GM21717 (cell line): ENCODE data around the gene DLK1.

Experiments used
- ATAC-seq: cut with Tn5 transposase; IDR thresholded peaks from one replicate; pipeline ENCODE4 v1.9.1; 2021; ENCODE audit warnings: mild to moderate bottlenecking, moderate library complexity; ENCODE audit not compliant: unreplicated experiment

The DLK1 gene

DNA sequence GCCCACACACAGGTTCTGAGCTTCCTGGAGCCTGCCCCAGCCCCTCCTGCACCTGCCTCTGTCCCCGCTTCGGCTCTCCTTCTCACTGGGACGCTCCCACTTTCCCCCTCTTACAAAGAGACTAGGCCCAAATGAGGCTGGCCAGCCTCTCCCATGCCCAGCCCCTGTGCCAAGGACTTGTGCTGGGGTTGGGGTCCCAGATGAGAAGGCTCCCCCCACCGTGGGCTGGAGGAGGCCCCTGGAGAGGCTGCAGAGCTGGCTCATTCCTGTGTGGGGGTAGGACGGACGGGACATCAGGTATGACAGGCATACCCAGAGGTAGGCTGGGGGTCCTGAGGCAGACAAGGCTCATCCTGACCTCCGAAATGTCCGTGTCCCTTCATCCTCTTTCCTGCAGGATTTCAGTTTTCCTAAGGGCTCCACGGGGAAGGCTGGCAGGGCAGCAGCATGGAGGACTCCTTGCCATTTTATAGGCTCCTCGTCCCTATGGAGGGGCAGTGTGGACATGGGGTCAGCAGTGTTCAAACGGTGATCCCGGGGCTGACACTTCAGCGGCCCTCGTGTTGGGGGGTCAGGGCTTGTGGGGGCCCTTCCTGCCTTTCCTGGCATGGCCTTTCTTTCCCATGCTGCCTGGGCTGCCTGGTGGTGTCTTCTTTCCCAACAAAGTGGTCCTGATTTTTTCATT, 50.1 kb downstream of the DLK1 start:
- ATAC-seq: no peak

DNA sequence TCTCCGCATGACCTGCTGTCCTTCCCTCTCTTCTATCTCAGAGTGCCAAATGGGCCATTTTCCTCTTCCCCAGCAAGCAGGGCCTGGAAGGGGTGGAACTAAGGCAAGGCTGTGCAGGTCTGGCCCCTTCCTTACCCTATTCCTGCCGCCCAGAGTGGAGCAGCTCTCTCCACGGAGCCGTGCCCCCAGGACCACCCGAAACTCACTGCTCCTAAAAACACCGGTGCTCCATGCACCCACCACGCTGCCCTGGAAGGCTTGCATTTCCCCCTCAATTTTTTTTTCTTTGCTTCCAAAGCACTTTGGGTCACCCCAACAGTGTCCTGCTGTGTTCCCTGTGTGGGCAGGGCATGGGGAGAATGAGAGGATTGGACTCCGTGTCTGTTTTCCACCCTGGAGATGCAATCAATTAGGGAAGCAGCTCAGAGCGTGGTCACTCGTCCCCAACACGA, 50.7 kb downstream of the DLK1 start:
- ATAC-seq: no peak

DNA sequence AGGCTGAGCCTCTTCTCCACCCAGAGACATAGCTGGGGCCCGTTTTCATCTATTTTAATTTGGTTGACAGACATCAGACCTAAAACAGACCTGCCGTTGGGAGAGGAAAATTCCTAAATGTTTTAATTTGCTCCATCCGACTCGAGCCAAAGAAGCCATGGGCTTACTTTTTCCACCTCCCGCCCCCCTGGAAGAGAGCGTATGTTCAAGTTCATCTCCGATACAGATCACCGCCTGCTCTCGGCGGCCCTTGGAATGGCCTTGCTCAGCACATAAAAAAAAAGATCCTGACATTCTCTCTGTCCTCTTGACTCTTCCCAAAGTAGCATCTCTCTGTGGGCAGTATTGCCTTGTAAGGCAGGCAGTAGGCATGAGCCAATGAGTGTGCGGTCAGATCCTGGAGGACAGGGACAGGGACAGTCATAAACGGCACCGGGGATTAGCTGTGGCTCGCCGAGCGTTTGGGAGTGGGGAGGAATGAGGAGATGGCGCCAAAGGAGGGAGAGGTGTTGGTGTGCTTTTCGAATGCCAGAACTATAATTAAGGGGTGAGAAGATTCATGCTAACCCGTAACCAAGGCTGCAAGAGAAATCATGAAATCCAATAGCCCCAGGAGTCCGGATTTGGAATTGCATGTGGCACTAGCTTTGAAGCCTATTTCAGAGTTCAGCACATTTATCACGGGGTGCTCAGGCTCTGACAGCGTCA, 51.3 kb downstream of the DLK1 start:
- ATAC-seq: no peak

DNA sequence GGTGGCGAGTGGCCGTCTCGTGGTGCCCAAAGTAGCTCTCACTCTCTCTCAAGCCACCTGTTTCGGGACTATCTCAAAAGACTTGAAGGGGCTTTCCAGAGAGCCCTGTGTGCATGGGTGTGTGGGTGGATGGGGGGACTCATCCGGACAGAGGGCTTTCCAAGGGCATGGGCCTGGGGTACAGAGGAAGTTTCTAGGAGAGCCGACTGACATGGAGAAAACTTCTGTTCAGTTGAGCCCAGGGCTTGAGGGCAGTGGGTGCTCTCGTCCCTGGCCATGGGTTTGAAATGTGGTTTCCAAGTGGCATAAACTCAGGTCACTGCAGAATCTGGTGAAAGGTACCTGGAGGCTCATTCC, 51.8 kb downstream of the DLK1 start:
- no peak for ATAC-seq

DNA sequence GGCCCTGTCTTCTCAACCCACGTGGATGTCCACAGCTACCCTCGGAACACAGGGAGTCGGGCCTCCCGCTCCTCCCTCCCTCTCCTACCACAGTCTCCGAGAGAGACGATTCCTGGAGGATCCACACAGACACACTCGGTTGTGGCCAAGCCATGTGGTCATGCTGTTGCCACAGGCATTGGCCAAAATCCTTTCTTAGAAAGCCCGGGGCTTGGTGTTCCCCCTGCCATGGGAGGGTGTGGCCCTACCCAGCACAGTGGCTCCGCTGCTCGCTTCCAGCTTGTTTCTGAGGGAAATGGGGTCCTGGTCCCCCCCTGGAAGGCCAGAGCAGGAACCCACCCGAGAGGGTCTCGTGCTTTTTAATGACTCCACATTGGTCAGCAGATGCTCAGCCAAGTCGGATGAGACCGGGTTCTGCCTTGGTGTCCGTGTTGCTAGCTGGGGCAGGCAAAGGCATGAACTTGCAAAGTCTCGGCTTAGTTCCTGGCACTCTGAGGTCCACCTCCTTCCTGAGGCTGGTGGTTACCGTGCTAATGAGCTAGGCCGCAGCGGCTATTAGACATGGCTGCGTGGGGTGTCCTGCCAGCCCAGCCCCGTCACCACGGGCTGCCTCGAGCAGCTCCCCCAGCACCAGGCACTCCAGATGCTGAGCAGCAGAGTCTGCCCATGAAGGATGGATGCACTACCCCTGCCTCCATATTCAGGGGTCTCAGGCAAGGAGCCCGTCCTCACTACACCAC, 52.4 kb downstream of the DLK1 start:
- ATAC-seq: no peak

DNA sequence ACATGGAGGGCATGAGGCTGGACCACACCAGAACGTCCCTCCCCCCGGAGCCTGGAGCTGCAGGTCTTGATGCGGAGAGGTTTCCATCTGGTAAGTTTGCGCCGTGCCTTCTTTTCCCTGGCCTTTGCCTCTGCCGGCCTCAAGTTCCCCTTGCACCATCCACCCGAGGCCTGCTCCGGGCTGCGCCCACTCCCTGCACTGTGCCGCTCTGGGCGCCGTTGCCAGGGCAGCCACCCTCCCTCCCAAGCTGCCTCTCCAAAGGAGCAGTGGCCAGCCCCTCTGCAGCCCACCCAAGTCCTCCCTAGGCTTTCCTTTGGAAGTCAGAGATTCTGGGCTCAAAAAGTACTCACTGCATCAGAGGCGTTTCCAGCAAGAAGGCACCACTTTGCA, 53.0 kb downstream of the DLK1 start:
- ATAC-seq: no peak

DNA sequence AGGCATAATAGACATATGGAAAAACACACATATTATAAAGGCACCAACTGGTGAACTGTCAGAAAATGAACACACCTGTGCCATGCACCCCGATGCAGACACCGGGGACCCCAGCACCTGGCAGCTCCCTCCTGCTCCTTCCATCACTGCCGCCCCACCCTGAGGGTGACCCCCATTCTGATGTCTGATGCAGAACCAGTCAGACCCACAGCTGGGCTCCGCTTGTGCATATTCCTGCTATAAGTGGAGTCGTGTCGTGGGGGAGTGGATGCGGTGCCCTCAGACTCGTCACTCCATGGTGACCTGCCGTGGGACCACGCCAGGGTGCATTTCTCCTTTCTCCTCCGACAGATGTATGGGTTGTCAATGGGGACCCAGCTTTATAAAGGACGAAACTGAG, 53.6 kb downstream of the DLK1 start:
- no peak for ATAC-seq

DNA sequence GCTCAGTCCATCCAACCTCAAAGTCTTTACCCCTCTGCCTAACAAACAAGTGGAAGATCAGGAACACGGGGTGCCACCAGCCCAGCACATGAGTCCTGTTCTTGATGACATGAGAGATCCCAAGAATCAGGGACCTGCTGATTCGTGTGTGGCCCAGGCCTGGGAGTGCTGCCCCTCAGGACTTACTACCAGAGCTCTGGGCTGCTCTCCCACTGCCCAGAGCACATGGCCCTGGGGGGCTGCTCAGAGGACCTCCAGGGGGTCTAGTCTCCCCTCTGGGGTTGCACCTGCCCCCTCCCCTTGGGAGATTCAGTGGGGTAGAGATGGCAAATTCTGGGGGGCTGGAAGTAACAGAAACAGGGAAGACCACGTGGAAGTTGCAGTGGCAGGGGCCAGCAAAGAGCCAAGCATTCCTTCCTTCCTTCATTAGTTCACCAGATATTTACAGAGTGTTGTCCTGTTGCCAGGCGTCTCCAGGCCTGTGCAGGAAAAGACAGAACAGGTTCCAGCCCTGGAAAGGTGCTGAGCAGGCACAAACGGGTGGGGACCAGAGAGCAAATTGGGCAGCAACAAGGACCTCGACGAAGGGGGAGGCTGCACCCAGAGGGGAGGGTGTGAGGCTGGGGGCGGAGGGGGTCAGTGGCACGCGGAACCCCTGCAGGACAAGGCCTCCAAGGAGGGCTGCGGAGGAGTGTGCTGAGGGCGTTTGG, 54.1 kb downstream of the DLK1 start:
- ATAC-seq: no peak

DNA sequence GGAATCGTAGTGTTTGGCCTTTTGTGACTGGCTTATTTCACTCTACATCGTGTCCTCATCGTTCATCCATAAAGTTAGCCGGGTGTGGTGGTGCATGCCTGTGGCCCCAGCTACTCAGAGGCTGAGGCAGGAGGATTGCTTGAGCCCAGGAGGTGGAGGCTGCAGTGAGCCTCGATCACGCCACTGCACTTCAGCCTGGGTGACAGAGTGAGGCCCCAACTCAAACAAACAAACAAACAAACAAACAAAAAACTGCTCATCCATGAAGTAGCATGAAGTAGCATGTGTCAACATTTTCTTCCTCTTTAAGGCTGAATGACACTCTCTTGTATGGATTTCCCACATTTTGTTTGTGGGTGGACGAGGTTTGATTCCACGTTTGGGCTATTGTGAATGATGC, 55.3 kb downstream of the DLK1 start:
- ATAC-seq: no peak

DNA sequence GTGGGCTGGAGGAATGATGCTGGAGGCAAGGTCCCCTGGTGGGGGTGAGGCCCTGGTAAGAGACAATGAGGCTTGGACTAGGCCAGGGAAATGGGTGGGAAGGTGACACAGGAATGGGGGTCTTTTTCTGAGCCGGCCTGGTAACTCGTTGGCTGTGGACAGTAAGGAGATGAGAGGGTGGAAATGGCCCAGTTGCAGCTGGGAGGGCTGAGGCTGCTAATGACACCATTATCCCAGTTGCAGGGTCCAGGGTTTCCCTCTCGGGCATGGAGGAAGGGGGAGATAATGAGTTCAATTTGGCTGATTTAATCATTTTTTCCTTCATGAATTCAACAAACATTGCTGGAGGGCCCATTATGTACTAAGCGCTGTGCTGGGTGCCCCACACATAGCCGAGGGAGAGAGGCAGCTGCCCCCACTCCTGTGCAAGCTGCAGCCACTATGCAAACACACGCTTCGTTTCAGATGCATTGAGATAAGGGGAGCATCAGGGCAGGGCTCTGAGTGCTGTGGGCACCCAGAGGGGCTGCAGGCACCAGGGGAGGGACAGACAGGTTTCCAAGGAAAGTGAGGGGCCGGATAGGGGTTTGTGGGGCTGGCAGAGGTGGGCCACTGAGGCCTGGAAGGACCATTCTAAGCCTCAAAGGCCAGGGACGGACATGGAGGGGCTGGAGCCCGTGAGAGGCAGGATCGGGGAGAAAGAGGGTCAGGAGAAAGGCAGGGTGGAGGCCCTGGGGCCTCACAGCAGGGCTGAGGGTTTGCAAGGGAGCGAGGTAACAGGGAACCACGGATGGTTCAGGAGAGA, 56.0 kb downstream of the DLK1 start:
- no peak for ATAC-seq

DNA sequence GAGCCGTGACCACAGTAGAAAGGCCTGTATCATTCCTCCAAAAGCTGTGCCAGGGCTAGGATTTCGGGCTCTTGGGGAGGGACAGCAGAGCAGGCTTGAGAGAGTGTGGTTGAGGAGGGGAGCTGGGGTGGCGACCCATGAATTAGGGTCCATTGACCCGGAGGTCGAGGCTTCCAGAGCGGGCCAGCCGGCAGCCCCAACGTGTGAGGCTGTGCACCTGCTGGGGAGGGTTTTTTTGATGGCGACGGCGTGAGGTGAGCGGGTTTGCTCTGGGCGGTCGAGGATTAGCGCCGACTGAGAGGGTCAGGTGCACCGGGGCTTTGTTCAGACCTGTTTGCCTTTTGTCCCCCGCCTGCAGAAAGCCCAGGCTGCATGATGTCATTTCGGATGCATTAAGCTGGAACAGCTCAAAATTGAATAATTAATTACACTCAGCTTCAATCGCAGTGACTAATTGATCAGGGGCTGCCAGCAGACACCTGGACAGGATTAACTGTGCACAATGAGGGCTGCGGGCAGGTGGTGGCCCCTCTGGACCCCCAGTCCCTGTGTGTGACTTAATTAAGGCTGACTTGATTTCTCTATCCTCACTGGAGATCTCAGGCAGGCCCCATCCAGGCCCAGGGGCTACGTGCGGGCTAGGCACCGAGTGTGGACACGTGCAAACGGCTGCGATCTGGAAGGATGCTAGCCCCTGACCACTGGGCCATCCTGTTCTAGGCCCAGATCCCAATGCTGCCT, 57.1 kb downstream of the DLK1 start:
- ATAC-seq: no peak

DNA sequence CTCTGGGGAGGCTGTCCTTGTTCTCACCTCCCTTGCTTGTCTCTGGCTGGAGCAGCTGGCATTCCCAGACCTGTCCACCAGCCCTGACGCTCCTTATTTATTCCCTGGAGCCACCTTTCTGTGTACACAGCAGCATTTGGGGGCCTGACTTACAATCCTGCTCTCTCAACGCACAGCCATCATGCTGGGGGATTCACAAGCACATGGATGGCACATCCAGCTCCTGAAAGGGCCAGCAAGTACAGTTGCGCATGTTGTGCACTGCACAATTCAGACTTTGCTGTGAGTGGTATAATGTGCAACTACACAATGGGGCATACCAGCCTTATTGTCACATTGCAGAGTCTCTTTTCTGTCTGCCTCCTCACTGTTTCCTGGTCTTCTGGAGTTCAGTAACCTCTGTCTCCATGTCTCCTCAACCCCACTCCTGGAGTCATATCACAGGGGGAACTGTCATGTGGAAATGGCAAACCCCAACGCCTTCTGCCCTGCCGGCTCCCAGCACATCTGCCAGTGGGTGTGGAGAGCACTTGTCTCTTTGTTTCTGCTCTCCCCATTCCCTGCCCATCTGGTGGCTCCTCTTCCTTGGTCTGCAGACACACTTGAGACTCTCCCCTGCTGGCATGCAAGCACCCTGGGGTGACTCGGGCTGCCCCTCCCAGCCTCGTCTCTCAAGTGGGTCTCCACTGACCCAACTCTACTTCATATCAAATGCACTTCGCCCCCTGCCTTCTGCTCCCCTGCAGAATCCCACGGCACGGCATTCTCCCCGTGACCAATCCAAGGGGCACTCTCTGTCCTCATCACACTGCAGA, 58.0 kb downstream of the DLK1 start:
- ATAC-seq: no peak

DNA sequence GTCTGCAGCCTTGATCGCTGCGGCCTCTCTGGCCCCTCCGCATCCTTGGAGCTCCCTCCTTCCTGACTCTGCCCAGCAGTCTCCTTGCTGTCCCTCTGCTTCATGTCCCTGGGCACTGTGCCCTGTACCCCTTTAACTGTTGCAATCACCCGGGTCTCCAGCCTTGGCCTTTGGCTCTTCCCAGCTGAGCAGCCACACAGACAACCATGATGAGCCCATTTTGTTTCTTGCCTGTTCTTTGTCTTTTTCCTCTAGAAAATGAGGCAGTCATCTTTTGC, 58.6 kb downstream of the DLK1 start:
- ATAC-seq: no peak

DNA sequence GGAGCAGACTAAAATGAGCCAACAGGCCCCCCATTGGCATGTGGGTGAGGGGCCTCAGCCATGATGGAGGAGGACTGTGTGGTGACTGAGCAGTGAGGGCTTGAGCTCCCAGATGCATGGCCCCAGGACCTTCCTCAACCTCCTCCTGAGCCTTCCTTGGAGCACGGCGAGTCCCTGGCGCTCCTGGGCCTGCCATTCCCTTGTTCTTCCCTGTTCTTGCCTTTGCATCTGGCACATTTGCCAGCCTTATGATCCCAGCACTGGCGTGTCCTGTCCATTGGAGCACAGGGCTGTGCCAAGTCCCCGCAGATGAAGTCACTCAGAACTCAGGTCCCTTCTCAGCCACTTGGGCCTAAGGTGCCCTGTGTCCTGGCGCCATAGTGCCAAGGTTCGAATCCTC, 58.9 kb downstream of the DLK1 start:
- no peak for ATAC-seq

DNA sequence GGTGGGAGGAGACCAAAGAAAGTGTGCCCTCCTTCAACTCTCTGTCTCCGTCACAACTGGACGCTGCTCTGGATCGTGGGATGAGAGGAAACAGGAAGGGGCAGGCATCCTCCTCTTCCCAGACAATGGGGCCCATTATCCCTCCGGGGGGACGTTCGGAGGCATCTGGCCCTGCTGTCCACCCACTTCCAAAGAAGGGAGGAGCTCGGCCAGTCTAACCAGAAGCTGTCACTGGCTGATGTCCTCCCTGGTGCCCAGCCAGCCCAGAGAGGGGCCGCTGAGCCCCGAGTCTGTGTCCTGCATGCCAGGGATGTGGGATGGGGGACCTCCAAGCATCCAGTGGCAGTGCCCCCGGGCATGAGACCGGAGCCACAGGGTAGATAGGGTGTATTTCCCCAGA, 59.4 kb downstream of the DLK1 start:
- ATAC-seq: no peak

DNA sequence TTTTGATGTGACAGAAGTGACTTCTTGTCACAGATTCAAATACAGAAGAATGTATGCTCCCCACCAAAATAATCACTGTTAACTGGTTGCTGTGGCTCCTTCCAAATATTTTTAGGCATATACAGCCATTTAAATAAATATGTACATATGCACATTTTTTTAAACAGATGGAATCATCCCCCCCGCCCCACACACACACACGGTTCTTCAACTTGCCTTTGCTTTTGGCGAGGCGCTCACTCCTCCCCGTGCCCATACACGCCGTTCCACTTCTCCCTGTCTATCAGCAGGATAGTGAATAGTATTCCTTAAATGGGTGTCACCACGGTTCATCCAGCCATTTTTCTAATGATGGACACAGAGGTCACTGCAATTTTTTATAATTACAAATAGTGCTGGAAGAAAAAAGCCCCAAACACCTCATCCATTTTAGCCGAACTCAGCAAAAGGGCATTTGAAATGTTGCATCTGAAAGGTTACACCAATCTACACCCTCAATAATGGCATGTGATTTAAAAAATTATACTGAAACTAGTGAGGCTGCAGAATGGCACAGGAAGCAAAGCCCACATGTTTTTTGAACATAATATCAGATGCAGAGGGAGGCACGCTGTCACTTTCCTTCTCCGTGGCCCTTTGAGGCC, 60.0 kb downstream of the DLK1 start:
- no peak for ATAC-seq

DNA sequence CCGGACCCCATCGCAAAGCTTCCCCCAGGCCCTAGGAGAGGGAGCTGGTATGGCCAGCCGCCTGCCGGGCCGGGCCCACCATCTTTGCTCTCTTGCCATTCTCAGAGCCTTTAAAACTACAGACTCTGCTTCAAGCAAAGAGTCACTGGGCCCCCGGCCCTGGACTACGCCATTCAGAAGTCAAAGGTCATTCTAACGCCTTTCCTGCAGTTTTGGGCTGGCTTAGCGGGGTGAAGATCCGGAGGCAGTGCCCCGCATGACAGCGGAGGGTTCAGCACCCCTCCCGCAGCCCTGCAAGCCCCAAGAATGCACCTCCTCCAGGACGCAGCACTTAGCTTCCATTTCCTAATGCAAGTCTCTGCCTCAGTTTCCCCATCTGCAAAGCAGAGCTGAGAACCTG, 61.0 kb downstream of the DLK1 start:
- no peak for ATAC-seq
